HuH-7.5 (cell line): ENCODE data around the gene RNASE4.
"Not testable (repeated sequence)": the region's sequence is repeated elsewhere in the genome, so short reads cannot be mapped to it uniquely, and the experiment has no call there.

ENCODE experiments used
- DNase-seq: peaks from one replicate; pipeline ENCODE4 v3.0.0; 2011; ENCODE audit warnings: low spot score

Gene RNASE4

DNA sequence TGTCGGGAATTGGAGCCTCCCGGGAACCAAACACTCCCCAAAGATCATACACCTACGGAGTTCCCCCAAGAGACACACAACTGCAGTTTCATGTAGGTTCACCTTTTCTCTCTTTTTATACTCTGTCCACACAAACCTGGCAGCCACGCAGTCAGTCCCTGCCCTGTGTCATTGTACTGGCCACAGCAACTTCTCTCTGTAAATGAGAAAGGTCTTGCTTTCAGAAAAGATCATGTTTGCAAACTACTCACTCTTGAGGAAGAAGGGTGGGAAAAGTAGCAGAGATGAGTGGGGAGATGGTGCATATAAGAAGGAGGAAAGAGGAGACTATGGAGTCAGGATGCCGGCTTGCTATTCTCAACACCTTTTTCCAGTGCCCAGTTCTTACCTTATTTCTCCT lies 14.6 kb downstream of the RNASE4 start:
- DNase-seq, result no peak

DNA sequence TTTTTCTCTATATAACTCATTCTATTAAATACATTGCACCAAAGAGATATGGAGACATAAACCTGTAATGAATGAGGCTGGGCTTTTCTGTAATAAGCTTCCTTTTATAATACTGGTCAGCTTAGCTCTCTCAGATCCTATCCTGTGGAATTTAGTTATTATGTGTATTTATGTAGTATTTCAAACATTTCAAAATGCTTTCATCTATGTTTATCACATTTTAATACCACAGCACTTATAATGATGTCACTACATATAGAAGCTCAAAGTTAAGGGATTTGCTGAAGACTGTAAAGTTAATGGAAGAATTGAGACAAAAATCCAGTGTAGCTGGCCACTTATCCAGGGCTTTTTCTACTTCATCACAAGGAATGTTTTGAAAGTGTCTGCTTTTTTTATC lies 15.6 kb downstream of the RNASE4 start:
- no peak for DNase-seq

DNA sequence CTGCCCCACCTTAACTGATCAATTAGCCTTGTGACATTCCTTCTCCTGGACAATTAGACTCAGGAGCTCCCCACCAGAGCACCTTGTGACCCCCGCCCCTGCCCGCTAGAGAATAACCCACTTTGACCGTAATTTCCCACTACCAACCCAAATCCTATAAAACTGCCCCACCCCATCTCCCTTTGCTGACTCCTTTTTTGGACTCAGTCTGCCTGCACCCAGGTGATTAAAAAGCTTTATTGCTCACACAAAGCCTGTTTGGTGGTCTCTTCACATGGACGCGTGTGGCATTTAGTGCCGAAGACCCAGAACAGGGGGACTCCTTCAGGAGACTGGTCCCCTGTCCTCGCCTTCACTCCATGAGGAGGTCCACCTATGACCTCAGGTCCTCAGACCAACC lies 16.6 kb downstream of the RNASE4 start:
- not testable (repeated sequence) for DNase-seq

DNA sequence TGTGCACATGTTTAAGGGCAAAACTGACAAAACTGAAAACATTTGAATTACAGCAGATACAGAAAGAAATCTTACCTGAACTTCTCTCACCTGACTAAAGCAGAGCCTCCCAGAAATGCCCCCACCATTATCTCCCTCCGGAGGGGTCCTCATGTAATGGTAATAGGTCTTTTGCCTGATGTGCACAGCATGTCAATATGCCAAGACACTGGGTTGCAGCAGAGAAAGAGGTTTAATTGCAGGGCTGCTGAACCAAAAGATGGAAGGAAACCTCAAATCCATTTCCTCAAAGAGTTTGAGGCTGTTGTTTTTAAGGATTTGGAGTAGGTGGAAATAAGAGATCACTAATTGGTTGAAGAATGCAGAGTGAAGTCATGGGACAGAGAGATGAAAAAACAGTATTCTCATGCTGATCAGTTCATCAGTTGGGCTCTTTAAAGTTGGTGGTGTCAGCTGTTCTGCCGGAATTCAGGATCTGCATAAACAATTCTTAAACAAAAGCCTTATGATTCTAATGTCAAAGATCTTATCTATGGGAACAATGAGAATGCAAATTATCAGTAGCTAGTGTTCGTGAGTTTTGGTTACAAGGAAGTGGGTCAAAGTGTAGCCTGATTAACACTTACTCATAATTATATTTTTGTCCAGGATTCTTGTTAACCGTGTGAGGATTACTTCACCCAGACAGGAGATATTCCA lies 22.4 kb downstream of the RNASE4 start:
- DNase-seq, result no peak

DNA sequence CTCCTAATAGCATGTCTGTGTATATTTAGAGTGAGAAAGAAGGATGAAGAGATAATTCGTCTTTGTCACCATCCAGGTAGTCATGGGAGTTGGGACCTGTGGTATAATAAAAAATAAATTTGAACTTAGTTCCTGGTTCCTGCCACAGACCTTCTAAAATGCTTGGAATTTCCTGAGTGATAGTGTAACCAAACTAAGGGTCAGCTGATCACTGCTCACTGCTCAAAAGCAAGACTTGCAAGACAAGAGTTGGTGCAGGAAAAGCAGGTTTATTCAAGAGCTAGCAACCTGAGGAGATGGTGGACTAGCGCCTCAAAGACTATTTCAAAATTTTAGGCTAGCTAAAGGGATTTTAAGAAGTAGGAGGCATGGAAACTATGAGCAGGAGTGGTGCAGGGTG lies 23.3 kb downstream of the RNASE4 start:
- DNase-seq, result no peak

DNA sequence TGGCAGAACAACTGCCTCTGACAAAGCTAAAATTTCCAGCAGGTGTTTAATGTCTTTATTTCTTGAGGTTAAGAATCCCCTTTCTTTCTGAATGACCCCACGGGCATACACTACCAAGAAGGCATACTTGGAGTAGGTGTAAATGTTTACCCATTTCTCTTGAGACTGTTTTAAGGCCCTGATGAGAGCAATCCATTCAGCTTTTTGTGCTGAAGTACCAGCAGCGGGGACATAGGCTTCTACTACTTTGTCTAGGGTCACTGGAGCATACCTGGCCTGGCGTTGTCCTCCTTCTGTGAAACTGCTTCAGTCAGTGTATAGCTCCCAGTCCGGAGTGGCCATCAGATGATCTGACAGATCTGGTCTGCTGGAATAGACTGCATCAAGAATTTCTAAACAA lies 26.9 kb downstream of the RNASE4 start:
- DNase-seq, result no peak

DNA sequence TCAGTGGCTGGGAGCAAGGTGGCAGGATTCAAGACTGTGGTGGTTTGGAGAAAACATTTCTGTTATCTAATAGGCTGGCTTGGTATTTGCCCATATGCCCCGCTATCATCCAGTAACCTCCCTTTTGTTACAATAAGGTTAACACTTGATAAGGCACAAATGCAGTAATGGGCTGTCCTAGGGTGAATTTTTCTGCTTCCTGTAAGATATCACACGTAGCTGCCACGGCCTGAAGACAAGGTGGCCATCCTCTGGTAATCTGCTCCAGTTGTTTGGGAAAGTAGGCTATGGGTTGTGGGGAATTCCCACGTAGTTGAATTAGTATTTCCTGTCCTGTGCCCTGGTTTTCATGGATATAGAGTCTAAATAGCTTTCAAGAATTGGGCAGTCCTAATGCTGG lies 27.3 kb downstream of the RNASE4 start:
- DNase-seq, result no peak

DNA sequence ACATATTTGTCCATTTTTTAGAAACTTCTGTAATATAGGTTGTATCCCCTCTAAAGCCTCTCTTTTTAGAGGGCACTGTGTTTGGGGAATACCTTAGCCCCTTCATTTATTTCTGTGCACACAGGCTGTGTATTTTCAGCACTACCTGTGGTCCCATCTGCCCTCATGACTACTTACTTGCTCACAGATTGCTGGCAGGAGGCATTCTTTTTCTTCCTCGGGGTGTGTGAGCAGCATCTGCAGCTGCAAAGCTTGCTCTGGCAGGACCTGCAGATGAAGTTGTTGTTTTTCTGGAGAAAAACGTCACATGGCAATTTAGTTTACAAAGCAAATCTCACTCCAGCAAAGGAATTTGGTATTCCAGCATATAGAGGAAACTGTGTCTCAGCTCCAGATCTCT lies 28.5 kb downstream of the RNASE4 start:
- no peak for DNase-seq

DNA sequence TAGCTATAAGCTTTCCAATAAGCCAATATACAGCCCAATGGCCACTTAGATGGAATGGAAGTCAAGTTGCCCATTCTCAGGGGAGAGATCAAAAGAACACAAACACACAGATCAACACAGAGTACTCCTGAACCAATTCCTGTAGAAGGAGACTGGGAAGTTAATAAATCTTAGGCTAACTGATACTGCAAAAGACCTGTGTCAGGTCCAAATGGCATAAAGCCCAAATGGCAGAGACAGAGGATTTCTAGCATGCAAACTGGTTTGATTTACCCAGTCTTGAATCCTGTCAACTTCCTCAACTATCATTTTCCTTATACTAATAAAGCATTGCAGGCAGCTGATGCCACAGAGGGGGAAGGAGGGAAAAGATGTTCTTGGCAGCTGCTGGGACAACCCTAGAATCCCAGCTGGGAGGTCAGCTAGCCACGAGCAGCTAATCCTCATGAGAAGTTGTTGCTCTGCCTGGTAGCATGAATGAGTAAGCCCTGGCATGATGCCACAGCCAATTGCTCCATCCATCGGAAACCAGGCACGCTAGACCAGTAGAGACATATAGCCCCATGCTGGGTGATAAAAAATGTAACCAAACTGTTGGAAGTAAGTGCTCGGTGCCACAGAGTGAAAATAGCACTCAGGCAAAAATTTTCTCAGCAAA lies 30.4 kb downstream of the RNASE4 start:
- DNase-seq, result no peak

DNA sequence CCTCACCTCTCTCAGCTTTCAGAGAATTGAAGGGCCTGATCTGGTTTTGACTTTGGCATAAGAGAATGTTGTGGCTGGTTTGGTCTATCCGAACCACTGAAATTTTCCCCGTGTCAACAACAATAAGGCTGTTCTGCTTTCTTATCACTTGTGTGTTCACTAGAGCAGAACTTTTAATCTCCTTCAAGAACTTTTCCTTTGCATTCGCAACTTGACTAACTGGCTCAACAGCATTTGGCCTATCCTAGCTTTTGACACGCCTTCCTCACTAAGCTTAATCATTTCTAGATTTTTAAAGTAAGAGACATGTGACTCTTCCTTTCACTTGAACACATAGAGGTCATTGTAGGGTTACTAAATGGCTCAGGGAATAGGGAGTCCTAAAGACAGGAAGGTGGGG lies 35.4 kb downstream of the RNASE4 start:
- DNase-seq, result no peak

DNA sequence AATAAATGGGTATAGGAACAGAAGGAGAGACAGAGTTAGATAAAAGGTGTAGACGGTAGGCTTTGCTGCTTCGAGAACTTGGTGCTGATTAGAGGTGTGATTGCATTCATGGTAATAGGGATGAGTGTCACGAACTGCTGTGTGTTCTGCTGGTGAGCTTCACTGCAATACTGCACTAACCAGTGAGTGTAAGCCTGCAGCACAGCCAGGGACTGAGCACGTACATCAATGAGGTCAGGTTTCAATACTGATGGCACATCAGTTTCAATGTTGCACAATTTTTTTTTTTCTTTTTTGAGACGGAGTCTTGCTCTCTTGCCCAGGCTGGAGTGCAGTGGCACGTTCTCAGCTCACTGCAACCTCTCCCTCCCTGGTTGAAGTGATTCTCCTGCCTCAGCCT lies 36.4 kb downstream of the RNASE4 start:
- no peak for DNase-seq

DNA sequence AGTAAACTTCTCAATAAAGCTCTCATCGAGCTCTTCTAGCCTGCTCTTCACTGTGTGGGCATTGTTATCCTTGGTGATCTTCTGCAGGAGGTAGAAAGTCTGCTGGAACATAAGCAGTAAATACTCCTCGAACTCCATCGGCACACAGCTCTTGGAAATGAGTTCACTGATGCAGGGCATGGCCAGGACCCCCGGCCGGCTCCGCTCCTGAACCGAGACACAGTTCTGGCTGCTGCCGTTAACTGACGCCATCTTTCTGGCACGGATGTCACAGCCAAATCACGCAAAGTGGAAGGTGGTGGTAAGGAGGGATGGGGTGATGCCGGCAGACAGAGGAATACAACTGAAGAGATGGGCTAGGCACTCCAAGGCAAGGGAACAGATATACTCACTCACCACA lies 37.7 kb downstream of the RNASE4 start:
- DNase-seq, result no peak

DNA sequence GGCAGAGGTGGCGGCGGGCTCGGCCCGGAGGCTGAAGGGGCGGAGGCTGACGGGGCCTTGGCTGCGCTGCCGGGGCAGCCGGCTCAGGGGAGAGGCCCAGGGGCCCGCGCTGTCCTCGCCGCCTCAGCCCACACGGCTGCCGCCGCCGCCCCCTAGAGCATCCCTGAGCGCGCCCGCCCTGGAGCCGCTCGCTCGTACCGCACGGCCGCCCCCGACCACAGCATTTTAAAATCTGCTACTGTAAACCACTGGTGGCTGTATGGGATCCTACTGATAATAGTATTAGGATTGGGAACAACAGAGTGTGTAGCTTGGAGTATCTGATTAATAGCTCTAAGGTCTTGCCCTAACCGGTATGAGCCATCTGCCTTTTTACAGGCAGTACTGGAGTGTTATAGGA lies 39.1 kb downstream of the RNASE4 start:
- no peak for DNase-seq

DNA sequence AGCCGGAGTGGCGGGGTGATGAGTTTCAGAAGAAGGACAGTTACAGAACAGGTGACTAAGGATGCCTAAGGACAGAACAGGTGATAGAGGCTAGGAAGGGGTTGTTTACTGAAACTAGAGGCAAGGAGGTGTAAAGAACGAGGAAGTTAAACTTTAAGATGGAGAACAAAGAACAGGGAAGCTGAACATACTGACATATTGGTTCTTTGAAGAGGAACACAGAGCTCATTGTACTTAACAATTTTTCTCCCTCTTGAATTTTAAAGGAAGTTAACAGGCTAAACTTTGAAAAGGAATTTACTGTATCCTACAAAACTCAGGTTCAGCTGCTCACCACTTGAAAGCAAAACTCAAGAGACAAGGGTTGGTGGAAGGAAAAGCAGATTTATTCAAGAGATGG lies 41.8 kb downstream of the RNASE4 start:
- DNase-seq, result not testable (repeated sequence)

DNA sequence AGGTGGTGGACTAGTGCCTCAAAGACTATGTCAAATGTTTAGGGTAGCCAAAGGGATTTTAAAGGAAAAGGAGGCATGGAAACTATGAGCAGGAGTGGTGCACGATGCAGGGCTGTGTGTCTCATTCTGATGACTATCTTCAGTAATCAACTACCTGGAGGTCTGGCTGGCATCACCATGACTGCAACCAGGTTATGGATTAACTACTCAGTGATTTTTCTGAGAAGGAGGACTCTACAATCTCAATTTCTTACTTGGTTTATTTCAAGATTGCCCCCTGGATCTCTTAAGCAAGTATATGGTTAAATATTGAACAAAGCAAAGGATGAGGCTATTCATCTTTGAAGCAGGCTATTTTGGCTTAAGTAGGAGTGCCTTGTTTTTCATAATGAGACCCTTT lies 42.2 kb downstream of the RNASE4 start:
- no peak for DNase-seq

DNA sequence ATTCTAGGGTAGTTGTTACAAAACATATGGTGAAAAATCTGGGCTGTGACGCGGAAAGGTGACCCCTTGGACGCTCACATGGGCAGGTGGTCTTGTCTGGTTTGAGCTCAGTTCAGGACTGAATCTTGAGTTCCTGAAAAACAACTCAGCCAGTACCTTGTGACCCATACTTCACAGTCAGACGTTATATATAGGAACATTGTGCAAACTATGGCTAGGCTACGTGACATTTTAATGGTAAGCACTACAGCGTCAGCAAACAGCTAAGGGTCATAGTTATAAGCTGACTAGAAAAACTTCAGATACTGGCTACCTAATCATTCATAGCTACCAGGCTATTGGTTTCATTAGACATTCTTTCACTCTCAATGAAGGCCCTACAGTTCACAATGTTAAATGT lies 46.5 kb downstream of the RNASE4 start:
- no peak for DNase-seq

DNA sequence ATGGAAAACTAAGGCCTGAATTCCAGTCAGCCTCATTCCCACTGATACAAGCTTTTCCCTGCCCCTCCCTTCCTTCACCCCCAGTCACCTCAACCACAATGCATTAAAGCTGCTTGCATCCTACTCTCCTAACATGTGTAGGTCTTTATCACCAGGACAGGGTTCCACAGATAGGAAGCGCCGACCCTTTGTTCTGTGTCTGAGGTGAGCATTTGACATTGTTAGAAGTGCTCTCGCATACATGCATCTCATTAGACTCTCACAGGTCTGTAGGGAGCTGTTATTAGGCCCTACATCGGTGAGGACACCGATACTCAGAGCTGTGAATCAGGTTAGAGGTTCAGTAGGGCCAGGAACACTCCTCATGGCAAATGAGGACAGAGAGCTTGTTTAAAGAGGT lies 48.1 kb downstream of the RNASE4 start:
- no peak for DNase-seq

DNA sequence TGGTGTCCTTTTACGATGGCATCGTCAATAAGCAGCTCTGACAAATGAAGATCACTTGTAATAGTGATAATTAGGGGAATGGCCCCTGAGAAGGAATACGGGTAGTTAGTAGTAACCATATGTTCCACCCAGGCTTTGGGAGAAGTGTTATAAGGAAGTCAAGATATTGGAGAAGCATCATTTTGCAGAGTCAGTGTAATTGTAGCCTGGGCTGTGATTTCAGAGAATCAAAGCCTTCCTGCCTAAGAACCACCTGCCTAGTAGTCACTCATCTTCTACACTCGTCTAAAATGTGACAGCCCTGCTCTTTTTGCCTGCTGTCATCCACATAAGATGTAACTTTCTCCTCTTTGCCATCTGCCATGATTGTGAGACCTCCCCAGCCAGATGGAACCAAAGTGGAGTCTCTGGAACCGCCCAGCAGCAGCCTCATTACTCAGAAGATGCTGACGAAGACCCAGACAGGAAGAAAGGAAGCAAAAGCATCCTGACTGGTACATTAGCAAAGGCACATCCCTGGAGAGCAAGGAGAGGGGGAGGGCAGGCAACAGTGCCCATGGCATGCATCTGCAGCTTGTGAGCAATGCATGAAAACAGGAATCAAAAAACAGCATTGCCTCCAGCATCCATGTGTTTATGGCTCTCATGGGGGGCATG lies 48.7 kb downstream of the RNASE4 start:
- DNase-seq, result no peak

DNA sequence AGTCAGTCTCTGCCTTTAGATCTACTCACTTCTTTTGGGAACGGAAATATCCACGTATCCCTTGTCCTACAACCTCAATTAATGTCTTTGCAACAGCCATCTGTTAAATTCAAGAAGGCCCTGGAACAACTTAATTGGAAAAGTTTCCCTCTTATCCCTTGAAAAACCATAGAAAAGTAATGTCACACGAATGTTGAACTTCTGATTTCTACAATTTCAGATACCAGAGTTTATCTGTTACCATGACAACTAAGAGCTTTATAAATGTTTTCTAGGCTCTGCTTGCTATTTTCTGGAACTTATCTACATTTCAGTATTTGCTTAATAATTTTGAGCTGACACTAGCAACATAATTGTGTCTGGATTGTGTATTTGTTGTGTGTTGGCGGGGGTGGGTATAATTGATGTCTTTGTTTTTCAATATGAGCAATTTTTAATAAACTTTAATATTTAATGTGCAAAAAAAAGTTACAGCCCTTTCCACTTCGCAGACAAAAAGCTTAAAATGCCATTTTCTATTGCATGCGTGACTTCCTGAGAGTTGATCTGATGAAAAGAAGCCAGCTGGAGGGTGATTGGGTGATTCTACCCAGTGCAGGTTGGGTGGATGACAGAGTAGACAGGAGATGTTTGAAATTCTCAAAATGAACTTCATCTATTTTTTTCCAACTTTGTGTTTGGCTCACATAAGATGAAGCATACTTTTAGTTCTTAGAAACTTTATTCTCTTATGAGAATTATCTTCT lies 49.5 kb downstream of the RNASE4 start:
- no peak for DNase-seq

DNA sequence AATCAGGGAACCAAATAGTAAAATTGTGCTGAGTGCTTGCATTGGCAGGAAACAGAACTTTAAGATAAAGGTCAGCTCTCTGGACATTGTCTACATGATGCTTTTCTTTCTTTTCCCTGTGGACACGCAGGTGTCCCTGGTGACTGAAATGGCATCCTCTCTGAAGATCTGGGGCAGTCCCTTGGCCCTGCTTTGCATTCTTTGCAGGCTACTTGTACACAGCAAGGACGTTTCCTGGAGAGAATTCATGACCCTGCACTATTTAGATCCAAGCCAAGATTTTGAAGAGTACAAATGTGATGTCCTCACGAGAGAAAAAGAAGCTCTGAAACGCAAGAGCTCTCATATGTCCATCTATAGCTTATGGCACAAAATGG lies 50.1 kb downstream of the RNASE4 start:
- DNase-seq, result no peak

DNA sequence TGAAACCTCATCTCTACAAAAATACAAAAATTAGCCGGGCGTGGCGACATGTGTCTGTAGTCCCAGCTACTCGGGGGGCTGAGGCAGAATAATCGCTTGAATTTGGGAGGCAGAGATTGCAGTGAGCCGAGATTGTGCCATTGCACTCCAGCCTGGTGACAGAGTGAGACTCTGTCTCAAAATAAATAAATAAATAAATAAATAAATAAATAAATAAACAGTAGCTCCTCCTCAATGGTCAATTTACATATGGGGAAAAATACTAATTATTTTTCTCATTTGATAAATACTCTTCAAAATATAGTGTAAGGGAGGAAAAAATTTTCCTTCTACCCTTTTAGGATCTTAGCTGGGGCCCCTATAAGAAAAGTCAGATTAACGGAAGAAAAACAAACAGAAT lies 53.9 kb downstream of the RNASE4 start:
- not testable (repeated sequence) for DNase-seq

DNA sequence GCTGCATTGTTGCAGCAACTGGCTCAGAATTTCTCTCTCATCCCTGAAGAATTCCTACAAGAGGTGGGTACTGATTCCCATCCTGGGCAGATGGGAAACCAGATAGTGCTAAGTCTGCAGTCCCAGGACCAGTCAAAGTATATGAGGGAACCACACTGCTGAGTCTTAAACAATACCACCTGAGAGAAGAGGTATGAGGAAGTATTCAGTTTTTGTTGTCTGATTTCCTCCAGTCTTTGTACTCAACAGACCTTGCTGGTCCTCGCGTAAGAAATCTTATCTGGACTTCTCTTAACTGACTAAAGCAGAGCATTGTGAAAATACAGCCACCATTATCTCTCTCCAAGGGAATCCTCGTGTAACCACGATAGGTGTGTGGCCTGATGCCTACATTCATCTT lies 57.8 kb downstream of the RNASE4 start:
- no peak for DNase-seq

DNA sequence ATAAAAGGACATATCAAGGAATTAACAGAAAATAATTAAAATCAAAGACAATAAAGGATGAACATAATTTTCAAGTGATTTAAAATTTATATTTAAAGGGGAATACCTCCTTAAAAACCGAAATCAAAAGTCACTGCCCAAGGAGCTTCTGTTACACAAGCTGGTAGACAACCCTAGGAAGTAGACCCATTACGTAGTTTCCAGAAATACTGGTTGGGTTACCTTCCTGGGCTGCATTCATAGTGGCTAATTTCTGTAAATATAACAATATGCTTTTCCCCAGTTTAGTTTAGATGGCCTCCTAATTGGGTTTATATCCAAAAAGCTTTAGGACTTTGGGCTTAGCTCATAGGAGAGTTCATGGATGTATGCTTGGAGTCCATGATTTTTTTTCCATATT lies 59.2 kb downstream of the RNASE4 start:
- DNase-seq, result no peak
